Measurements from ENCODE around the gene TNRC18.
"Not testable (repeated sequence)": the region's sequence is repeated elsewhere in the genome, so short reads cannot be mapped to it uniquely, and the experiment has no call there.

The TNRC18 gene

DNA sequence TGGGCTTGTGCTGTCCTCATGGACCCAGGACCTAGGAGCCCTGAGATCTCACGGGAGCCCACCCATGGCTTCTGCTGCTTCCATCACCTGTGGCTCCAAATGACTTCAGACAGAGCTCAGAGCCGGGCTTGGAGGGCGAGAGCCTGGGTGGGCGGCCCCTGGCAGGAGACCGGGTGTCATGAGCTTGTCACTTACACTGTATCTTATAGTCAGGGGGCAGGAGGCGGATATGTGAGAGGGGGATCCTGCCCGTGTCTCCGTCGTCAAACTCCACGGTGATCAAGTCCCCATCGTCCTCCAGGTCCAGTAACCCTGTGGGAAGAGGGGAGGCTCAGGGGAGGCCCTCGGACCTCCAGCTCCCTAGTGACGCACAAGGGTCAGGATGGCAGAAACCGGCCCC is 107.9 kb downstream of the TNRC18 start:
- DNase-seq (ENCODE audit: low read depth), result no peak

DNA sequence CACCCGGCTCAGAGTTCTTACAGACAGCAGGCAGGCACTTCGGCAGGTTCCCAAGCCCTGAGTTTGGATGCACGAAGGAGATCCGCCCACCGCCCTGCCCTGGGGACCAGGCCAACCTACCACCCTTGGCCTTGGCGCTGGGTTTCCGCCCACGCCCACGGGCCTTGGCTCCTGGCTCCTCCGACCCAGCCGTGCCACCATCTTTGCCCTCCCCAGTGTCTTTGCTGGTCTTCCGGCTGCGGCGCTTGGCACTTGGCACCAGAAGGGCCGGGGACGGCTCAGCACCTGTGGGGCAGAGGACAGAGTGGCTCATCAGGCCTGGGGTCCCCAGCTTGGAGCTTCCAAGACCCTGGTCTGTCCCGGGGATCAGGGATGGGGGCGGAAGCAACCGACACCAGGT is 108.8 kb downstream of the TNRC18 start:
- DNase-seq (ENCODE audit: low read depth), result no peak

DNA sequence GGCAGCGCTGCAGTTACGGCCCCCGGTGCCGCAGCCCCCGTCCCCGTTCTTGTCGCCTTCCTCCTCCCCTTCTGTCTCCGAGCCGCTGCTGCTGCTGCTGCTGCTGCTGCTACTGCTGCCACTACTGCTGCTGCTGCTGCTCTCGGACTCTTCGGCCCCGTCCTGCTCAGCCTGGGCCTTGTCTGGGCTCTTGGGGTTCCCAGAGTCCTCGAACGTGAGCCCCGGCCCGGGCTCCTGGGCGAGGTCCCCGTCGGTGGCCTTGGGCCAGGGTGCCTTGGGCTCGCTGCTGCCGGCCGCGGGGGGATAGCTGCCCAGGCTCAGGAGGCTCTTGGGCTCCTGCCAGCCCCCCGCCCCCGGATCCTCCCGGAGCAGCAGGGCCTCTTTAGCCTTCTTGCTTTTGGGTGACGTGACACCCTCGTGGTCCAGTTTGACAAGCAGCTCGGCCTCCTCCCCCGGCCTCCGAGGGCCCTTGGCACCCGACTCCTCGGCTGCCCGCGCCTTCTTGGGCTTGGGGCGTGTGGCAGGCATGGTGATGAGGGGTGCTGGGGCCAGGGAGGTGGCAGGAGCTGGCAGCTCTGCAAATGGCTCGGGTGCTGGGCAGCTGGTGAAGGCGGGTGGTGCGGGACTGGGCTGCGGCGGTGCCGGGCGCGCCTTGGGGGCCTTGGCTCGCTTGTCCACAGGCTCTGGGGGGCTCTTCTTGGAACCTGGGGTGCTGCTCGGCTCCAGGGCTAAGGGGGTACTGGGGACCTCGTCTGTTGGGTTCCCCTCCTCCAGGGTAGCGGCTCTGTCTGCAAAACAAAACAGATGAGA is 110.4 kb downstream of the TNRC18 start:
- not testable (repeated sequence) for DNase-seq (ENCODE audit: low read depth)

DNA sequence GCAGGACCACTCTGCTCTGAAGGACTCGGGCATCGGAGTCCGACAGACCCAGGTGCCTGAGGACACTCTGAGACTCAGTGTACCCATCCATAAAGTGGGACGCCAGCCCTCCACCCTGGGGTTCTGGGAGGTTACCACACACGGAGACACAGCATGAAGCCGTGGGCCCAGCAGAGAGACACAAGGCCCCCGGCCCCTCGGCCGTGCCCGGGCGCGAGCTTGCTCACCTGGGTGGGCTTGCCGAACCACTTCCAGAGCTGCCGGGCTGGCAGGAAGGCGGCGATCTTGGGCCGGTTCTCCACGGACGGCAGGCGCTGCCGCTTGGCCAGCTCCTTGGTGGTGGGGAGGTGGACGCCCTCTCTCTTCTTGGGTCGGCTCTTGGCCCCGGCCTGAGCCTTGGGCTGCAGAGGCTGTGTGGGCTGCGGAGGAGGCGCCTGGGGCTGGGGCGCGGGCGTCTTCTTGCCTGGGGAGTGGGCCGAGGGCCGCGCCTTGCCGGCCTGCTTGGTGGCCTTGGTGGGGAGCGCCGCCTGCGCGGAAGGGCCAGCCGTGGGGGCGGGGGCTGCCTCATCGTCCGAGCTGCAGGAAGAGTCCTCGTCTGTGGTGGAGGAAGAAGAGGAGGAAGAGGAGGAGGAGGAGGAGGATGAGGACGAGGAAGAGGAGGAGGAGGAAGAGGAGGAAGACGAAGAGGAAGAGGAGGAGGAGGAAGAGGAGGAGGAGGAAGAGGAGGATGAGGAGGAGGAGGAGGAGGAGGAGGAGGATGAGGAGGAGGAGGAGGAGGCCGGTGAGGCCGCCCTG is 111.2 kb downstream of the TNRC18 start:
- not testable (repeated sequence) for DNase-seq (ENCODE audit: low read depth)

DNA sequence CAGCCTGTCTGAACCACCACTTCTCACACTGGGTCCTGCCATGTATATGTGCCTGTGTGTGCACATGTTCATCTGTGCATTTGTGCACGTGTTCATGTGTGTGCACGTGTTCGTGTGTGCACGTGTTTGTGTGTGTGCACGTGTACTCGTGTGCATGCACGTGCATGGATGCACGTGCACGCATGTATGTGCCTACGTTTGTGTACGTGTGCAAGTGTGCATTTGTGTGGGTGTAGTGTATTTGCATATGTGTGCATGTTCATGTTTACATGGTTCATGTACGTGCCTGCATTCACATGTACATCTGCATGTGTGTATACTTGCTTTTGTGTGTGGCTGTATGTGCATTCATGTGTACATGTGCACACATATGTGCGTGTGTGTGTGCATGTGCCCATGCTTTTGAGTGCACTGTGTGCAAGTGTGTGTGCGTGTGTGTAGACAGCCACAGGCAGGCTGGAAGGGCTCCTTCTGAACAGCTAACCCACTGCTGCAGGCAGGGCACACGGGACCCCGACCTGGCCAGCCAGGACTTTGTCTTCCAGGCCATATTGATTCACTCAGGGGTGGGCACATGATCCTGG is 112.7 kb downstream of the TNRC18 start:
- DNase-seq (ENCODE audit: low read depth), result no peak

DNA sequence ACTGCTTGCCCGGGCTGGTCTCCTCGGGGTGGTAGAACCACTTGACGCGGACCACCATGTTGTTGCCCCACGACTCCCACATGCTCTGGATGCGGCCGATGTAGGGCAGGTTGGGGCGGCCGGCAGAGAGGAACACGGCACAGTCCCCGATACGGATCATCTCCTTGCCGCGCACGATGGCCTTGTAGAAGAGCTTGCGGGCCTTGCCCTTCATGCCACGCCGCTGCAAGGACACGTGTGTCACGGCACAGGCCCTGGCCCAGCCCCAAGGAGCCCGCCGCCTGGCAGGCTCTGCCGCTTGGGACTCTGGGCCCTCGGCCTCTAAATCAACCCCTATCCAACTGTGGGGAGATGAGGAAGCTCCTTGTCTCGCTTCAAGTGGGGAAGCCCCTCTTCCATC is 114.5 kb downstream of the TNRC18 start:
- no peak for DNase-seq (ENCODE audit: low read depth)

DNA sequence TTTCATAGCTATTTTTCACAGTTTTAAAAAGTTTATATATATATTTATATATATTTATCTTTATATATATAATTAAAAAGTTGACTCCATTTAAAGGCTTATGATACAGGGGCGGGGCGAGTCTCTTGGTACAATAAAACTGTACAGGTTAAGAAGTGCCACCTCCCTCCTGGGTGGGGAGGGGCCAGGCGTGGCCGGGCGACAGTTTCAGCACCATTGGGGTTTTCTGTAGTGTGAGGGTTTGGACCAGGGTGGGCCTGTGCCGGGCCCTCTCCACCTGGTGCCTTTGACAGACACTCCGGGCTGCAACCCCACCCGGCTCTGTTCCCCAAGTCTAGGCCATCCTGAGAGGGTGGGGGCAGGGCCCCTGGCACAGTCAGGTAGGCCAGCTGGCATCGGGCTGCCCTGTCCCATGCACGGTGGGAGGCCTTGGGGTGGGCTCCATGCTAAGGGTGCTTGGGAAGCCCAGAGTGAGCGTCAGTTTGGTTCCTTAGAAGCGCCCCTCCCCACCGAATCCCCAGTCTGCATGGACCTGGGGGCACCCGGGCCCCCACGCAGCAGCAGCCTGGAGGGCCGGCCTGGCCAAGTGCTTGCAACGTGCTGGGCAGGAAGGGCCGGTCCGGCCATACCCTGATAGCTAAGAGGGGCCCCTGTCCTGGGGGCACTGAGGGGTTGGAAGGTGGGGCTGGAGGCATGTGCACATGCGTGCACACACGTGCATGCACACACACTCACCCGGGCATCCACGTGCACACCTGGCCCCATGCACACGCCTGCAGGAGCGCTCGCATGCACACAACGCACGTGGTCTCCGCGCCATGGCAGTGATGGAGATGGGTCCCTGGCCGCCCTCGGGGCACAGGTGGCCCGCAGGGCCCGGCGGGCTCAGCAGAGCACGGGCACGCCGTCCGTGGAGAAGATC is 116.2 kb downstream of the TNRC18 start:
- DNase-seq (ENCODE audit: low read depth), result not testable (repeated sequence)

DNA sequence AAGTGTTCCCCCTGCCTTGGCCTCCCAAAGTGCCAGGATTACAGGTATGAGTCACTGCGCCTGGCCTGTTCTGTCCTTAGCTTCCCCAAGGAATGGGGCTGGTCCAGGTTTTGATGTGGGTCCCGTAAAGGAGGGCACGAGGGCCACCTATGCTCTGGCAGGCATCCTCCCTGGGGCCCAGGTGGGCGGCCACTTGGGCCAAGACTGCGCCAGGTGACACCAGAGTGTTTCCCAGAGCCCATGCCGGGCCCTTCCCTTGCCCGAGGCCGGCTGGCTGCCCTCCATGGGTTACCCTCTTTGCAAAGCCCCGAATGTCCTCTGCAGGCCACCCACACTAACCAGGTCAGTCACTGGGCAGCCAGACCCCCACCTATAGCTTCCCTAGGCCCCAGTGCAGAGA is 118.6 kb downstream of the TNRC18 start:
- not testable (repeated sequence) for DNase-seq (ENCODE audit: low read depth)

DNA sequence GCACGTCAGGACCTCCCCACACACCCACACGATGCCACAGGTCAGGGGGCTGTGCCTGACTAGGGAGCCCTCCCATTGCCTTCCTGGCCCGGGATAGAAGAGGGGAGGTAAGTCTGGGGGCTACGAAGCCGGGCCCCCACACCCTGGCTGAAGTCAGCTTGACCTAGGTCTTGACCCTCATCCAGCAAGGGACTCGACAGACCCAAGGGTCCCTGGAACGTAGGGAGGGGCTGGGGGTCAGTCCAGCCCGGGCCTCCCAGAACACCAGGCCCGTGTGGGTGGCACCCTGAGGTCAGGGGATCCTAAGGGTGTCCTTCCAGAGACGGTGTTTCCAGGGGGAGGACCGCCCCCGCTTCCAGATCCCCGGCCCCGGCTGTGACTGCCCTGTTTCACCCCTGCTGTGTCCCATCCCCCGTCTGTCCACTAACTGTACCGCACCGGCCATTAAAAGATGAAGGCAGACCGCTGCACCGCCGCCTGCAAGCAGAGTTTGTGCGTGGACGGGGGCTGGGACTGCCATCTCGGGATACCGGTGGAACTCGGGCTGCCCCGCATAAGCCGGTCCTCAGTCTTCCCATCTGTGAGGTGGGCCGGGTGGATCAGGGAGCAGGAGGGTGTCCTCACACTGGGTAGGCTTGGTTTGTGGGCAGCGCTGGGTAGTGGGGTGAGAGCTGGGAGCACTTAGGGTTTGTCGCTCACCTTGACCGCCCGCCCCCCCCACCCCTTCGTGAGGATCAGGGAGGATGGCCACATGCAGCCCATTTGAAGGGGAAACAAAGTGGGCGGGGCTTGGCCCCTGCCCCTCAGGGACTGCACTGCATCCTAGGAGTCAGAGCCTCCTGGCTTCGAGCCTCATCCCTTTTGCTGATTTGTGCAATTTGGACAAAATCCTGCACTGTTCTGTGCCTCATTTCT is 119.8 kb downstream of the TNRC18 start:
- DNase-seq (ENCODE audit: low read depth), result no peak

DNA sequence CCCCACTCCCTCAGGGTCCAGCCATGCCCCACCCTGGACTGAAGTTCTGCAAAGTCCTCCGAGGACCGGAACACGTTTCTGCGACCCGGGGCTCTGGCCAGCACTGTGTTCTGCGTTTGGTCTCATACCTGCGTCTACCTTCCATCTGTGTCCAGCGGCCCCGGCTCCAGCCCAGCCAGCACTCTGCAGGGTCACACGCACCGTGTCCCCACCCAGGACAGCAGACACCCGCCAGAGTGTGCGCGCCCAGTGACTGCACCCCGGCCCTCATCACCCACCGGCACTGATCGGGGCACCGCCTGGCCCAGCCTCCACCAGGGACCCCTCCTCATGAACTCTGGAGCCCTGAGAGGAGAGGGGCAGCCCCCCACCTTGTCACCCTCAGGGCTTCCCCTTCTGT is 120.6 kb downstream of the TNRC18 start:
- DNase-seq (ENCODE audit: low read depth), result no peak

DNA sequence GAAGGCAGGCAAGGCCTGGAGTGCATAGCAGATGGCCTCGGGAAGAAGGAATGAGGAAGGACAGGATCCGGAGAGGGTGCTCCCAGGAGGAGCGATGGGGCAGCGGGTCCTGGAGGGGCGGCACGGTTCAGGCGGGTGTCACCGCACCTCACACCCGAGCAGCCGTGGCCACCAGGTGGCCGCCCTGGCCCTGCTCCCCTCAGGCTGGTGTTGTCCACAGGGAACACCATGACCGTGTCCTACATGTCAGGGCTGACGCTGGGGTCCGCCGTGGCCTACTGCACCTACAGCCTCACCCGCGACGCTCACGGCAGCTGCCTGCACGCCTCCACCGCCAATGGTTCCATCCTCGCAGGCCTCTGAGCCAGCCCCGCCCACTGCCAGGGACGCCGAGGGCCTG is 121.1 kb downstream of the TNRC18 start:
- DNase-seq (ENCODE audit: low read depth), result no peak

DNA sequence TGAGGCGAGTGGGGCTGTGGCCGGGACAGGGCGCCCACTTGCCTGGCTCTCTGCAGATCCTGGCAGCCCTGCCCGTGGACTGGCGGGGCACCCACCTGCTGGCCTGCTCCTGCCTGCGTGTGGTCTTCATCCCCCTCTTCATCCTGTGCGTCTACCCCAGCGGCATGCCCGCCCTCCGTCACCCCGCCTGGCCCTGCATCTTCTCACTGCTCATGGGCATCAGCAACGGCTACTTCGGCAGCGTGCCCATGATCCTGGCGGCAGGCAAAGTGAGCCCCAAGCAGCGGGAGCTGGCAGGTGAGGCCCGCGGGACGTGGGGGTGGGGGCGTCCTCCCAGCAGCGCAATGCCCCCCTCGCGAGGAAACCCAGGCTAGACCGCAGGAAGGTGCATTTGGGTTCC is 123.3 kb downstream of the TNRC18 start:
- DNase-seq (ENCODE audit: low read depth), result no peak

DNA sequence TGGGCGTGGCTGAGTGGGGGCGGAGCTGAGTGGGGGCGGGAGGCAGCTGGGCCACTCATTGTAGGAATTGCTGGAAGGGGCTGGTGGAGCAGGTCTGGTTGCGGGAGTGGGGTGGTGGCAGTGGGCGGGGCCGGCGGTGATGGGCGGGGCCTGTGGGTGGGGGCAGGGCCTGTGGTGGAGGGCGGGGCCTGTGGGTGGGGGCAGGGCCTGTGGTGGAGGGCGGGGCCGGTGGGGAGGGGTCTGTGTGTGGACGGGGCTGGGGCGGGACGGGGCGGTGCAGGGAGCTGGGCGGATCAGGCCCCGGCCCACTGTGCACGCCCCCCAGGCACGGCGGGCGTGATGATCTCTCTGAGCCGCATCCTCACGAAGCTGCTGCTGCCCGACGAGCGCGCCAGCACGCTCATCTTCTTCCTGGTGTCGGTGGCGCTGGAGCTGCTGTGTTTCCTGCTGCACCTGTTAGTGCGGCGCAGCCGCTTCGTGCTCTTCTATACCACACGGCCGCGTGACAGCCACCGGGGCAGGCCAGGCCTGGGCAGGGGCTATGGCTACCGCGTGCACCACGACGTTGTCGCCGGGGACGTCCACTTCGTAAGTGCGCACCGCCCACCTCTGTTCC is 126.9 kb downstream of the TNRC18 start:
- peak; percentile 38 for DNase-seq (ENCODE audit: low read depth)

DNA sequence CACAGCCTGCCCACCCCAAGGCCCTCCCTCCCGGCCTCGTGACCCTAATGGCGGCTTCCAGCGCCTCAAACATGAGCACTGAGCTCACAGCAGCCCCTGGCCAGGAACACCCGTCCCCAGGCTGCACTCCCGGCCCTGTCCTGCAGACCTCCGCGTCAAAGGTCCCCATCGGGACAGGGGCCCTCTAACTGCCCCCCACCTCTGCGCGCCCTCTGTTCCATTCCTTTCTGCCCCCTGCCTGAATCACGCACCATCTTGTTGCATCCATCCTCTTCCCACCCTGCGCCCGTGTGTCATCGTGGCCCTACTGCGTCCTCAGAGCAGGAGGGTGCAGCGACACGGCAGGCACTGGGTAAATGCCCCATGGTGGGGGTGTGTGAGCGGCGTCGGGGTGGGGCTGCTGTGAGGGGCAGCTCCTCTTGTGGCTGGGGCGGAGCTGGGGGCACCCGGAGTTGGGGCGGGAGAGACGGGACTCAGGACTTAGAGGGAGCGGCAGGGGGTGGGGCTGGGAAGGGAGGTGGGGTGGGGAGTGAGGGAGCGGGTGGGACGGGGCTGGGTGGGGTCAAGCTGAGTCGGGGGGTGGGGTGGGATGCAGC is 127.5 kb downstream of the TNRC18 start:
- DNase-seq (ENCODE audit: low read depth), result no peak

DNA sequence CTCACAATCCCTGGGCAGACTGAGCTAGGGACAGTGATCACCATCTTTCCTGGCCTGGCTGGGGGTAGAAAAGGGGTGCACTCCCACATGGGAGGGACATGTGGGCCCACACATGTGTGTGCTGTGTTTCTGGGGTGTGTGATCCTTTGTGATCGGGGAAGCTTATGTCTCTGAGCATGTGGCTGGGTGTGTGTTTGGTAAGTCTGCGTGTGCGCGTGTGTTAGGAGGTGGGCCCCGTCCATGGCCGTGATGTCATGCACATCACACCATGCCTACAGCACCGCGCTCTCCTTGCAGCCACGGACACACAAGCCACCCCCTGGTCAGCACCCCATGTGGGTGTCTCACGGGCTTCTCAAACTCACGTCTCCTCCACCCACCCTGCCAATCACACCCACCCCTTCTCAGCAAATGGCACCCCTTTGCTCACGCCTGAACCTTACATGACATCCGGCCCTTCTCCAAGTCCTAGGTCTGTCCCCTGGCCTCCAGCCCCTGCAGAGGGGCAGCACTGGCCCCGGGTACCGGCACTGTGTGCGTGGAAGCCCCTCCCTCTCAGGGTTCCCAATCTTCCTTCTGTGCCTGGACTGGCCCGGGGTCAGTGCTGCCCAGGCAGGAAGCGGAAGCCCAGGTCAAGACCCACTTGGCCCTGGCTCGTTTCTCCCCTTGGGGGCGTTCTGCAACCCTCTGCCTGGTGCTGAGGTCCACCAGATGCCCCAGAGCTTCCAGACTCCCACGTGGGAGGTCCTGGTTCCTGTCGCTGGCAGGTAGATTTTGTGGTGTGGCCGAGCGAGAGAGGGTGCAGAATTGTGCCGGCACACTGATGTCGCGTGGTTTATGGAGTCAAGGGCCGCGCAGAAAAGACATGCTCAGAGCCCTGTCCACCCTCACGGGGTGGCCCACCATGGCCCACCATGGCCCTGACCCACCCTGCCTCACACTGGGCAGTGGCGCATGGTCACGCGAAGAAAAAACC is 128.3 kb downstream of the TNRC18 start:
- DNase-seq (ENCODE audit: low read depth), result no peak

DNA sequence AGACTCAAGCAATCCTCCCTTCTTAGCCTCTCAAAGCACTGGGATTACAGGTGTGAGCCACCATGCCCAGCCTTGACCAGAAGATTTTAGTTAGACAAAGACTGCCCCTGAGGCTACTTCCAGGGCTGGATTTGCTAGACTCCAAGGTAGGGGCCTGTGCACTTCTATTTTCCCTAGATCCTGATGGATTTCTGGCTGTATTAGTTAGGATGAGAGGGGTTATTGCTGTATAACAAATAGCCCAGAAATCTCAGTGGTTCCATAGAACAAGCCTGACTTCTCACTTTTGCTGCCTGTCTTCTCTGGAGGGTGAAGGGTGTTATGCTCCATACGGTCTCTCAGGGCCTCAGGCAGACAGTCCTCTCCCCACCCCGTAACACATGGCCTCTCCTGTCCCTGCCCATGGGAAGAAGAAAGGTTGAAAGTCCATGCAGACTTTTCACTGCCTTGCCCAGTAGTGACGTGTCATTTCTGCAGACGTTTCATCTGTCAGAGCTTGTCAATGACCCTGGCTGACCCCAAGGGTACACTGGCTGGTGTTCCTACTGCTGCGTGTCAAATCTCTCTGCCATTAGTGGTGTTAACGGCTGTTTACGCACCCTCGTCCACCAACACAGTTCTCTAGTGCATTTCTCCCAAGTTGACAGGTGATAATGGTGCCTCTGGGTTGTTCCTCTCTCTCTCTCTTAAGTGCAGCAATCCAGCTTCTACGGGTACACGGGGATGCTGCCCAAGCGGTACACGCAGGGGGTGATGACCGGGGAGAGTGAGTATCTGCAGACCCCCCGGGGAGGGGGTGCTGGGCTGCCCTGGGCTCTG is 129.3 kb downstream of the TNRC18 start:
- no peak for DNase-seq (ENCODE audit: low read depth)

DNA sequence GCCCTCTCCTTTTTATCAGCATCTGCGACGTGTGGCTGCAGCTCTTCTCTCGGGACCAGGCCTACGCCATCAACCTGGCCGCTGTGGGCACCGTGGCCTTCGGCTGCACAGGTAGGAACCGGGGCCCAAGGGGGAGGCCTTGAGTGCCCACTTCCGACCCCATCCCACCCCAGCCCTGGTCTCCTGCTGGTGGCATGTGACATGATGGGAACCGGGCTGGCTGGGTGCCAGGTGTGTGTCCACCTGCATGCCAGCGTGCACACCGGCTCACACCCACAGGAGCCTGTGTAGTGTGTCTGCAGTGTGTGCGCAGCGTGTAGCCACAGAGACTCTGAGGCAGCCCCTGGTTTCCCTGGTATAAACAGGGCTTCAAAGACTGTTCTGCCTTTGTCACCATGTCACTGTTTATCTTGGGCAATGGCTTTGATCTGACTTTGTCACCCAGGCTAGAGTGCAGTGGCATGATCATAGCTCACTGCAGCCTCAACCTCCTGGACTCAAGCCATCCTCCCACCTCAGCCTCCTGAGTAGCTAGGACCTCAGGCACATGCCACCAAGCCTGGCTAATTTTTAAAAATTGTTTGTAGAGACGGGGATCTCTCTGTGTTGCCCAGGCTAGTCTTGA is 131.8 kb downstream of the TNRC18 start:
- not testable (repeated sequence) for DNase-seq (ENCODE audit: low read depth)

Measured in CMK (cell line).